Thyroid gland (tissue), 4 donors: ENCODE measurements around the gene RNF14. TPM values are rescaled to one million over a fixed set of nuclear protein-coding genes. Genes with fewer than 3 reads are reported as not detected.
A peak's percentile ranks its signal among the peaks of the same experiment; 100 is the strongest.

Source experiments
- DNase-seq, 2 donors: peaks; one replicate each; pipeline ENCODE4 v3.0.0-alpha.2; 2019
- H3K27ac ChIP-seq, 3 donors: fragments of 200-600 bp; sonication (generic); 1 replicate in 2 of 3; 2 replicates in 1 of 3; pipeline ENCODE4 v1.5.1; 2016 to 2019; ENCODE audit warnings: mild to moderate bottlenecking in 1 of 3, moderate library complexity in 1 of 3
- H3K27me3 ChIP-seq: fragments of 200-600 bp; sonication (generic); one replicate; pipeline ENCODE4 v1.5.1; 2019
- H3K36me3 ChIP-seq, 2 donors: fragments of 200-600 bp; sonication (generic); one replicate each; pipeline ENCODE4 v1.5.1; 2016 to 2019
- H3K4me1 ChIP-seq, 2 donors: fragments of 200-600 bp; sonication (generic); one replicate each; pipeline ENCODE4 v1.5.1; 2017 to 2019
- H3K4me3 ChIP-seq, 3 donors: fragments of 200-600 bp; sonication (generic); replicated peaks in 1 of 3; 1 replicate in 2 of 3; 2 replicates in 1 of 3; pipeline ENCODE4 v1.5.1; 2016; ENCODE audit warnings: mild to moderate bottlenecking in 1 of 3
- H3K9me3 ChIP-seq: fragments of 200-600 bp; sonication (generic); one replicate; pipeline ENCODE4 v1.5.1; 2017
- POLR2A ChIP-seq, 2 donors: fragments of 450-650 bp; IDR thresholded peaks; one replicate each; pipeline ENCODE4 v1.6.1; 2017; ENCODE audit warnings: antibody characterized with exemption in 2 of 2, mild to moderate bottlenecking in 2 of 2, moderate library complexity in 1 of 2
- WGBS, 2 donors: methylation state at CpG; one replicate each; pipeline ENCODE4 v1.1.5; 2017; 5-methylcytosine and 5-hydroxymethylcytosine counted together
- intact Hi-C: fragments of 100-400 bp; cut with DNase I; formaldehyde crosslinking; loops from one replicate; pipeline ENCODE4 v1.15.1; 2023
- total RNA-seq, 4 donors: library from RNA; depleted of rRNA; stranded (reverse); fragments of >200 nt; gene quantifications; one replicate each; pipeline ENCODE4 v1.2.3, GENCODE V29; 2016
- TF ChIP-seq, protein P1 (sequence below), 6 experiments: fragments of 200-600 bp in 3 of 6; fragments of 450-650 bp in 3 of 6; sonication (generic) in 3 of 6; IDR thresholded peaks; one replicate each; pipeline ENCODE4 v1.5.1; 2016 to 2019; ENCODE audit warnings: antibody characterized with exemption in 6 of 6, mild to moderate bottlenecking in 2 of 6, inconsistent platforms in 1 of 6, moderate library complexity in 1 of 6

RNF14 gene
- total RNA-seq, 4 donors from 2014 or later, result 52.5 to 69.7 (median 61.7) TPM

DNA sequence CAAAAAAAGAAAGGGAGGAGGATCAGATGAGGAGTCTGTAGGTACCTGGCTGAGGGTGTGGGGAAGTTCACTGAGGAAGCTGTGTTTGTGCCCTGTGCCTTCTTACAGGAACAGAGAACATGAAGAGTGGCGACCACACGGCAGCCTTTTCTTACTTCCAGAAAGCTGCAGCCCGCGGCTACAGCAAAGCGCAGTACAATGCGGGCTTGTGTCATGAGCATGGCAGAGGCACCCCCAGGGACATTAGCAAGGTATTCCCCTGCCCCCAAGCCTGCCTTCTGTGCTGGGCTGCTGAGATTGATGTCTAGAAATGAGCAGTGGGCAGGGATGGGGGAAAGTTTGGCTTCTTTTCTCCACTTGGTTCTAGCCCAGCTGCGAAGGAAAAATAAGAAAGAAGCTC is 35.8 kb upstream of the RNF14 start:
- intact Hi-C loops, result no loop called here
- Histone ChIP-seq H3K4me1 (no peaks in the 10 kb centered on the region), H3K9me3 (no peaks in the 10 kb centered on the region), H3K4me3 (no peak overlapping the region), H3K27ac (no peak overlapping the region), H3K27me3 (no peaks in the 10 kb centered on the region), H3K36me3 (peaks cover 55 to 88% of the 10 kb centered on the region in 2 donors)
- no peak for TF ChIP-seq POLR2A (IDR thresholded peaks at IDR 0.05)
- TF ChIP-seq, protein P1, sequence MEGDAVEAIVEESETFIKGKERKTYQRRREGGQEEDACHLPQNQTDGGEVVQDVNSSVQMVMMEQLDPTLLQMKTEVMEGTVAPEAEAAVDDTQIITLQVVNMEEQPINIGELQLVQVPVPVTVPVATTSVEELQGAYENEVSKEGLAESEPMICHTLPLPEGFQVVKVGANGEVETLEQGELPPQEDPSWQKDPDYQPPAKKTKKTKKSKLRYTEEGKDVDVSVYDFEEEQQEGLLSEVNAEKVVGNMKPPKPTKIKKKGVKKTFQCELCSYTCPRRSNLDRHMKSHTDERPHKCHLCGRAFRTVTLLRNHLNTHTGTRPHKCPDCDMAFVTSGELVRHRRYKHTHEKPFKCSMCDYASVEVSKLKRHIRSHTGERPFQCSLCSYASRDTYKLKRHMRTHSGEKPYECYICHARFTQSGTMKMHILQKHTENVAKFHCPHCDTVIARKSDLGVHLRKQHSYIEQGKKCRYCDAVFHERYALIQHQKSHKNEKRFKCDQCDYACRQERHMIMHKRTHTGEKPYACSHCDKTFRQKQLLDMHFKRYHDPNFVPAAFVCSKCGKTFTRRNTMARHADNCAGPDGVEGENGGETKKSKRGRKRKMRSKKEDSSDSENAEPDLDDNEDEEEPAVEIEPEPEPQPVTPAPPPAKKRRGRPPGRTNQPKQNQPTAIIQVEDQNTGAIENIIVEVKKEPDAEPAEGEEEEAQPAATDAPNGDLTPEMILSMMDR (IDR thresholded peaks at IDR 0.05), result no peak
- WGBS, 2 donors, result 92 to 94% methylated on average over 7 of the region's 7 CpGs
- DNase-seq, result no peak

DNA sequence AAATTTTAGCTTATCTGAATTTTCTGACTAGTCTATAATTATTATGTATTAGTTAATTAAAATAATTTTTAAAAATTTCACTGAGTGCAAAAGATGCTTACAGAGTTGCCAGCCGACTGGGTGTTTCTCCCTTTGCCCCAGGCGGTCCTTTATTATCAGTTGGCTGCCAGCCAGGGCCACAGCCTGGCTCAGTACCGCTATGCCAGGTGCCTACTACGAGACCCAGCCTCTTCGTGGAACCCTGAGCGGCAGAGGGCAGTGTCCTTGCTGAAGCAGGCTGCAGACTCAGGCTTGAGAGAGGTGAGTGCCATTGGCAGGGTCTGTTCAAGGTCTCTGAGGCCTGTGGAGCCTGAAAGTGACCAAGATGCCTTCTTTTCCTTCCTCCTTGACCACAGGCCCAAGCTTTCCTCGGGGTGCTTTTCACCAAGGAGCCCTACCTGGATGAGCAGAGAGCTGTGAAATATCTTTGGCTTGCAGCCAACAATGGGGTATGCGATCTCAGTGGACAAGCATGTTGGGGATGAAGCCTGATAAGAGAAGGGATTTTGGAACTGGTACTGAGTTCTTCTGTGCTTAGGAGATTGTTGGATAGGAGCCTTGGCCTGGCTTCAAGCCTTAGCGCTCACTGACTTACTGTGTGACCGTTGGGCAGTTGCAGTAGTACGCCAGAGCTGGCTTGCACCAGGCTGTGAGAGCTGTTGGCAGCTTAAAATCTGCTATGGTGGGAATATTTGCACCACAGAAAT is 34.6 kb upstream of the RNF14 start:
- DNase-seq, result no peak
- TF ChIP-seq, protein P1 (IDR thresholded peaks at IDR 0.05), result no peak
- H3K27me3 ChIP-seq, result no peaks in the 10 kb centered on the region
- H3K27ac ChIP-seq, result no peak overlapping the region
- no peaks in the 10 kb centered on the region for H3K9me3 ChIP-seq
- WGBS, 2 donors, result 78 to 79% methylated on average over 11 of the region's 11 CpGs
- H3K4me1 ChIP-seq, result no peaks in the 10 kb centered on the region
- no peak overlapping the region for H3K4me3 ChIP-seq
- peaks cover 53 to 86% of the 10 kb centered on the region in 2 donors for H3K36me3 ChIP-seq
- intact Hi-C loops, result no loop called here

DNA sequence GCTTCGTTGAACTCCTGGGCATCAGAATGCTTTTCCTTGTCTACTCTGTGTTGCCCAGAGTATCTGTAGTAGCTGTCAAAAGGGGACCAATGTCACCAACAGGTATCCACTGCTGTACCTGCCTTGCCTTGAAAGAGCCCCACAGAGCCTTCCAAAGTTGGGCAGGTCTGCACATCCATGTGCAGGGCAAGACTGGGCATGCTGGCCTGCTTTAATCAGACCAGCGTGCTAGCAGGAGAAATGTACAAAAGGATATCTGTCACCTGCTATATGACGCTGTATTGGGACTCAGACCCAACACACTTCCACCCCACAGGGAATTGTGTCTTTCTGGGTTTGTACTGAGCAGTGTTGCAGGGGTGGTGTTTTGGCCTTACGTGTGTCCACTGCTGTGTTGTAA is 33.4 kb upstream of the RNF14 start:
- no peak overlapping the region for H3K4me3 ChIP-seq
- H3K9me3 ChIP-seq, result no peaks in the 10 kb centered on the region
- 93 to 96% methylated on average over 4 of the region's 4 CpGs for WGBS, 2 donors
- TF ChIP-seq POLR2A (IDR thresholded peaks at IDR 0.05), result no peak
- TF ChIP-seq, protein P1 (IDR thresholded peaks at IDR 0.05), result no peak
- H3K27ac ChIP-seq, result no peak overlapping the region
- intact Hi-C loops, result no loop called here
- H3K4me1 ChIP-seq, result no peaks in the 10 kb centered on the region
- DNase-seq, result no peak
- peaks cover 49 to 79% of the 10 kb centered on the region in 2 donors for H3K36me3 ChIP-seq
- no peaks in the 10 kb centered on the region for H3K27me3 ChIP-seq

DNA sequence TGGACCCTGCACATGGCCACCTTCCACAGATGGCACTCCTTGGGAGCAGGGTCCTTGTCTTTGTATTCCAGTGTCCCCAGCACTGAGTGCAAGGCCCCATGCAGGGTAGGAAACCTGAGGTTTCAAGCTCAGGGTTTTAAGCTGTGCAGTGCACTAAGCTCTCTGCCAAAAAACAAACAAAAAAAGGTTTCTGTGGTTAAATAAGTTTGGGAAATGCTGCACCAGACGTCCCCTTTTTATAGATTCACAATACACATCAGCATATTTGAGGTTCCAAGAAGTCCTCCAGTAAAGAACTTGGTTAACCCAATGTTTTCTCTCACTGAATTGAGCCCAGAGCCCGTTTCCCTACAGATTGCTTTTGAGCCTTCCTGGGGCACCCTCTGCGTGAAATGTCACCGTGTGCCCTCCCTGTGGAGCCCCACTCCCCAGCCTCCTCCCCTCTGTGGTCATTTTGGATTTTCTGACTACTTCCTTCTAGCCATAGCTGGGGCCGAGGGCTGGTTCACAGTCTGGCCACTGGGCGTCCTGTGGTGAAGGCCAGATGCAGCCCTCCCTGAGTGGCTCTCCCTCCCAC is 28.1 kb upstream of the RNF14 start:
- Histone ChIP-seq H3K36me3 (peaks cover 20 to 36% of the 10 kb centered on the region in 2 donors), H3K27ac (peak overlapping the region in 1 of 3 donors; percentile 28)

More for the DNA sequence above, 28.1 kb upstream of the RNF14 start:
- 53 to 64% methylated on average over 6 of the region's 6 CpGs for WGBS, 2 donors
- H3K4me1 ChIP-seq, result peaks cover 0 to 14% of the 10 kb centered on the region in 2 donors
- no peak overlapping the region for H3K4me3 ChIP-seq
- H3K27me3 ChIP-seq, result no peaks in the 10 kb centered on the region
- H3K9me3 ChIP-seq, result no peaks in the 10 kb centered on the region
- TF ChIP-seq, protein P1 (IDR thresholded peaks at IDR 0.05), result no peak
- no peak for TF ChIP-seq POLR2A (IDR thresholded peaks at IDR 0.05)
- no peak for DNase-seq
- intact Hi-C loops, result no loop called here
